SHP77 treated with DMSO at 0.1 percent for 48 hours (cell line): ENCODE data around the gene NCL.
"Not testable (repeated sequence)": the region's sequence is repeated elsewhere in the genome, so short reads cannot be mapped to it uniquely, and the experiment has no call there.

Experiments
- DNase-seq: peaks from one replicate; lab custom pipeline; 2025; lab: John Stamatoyannopoulos, UW

The NCL gene

GRCh38 chr2:231467613-231468530 is 3.6 kb upstream of the NCL start:
- DNase-seq, result no peak

- DNase-seq, result no peak
Observed at GRCh38 chr2:231467016-231467545, 2.8 kb upstream of the NCL start.

- peak; percentile 71 for DNase-seq
Observed at GRCh38 chr2:231464576-231465540, 574 bp upstream of the NCL start.

- no peak for DNase-seq
Observed at GRCh38 chr2:231462729-231463465, 1.4 kb downstream of the NCL start.

GRCh38 chr2:231461516-231461971 is 2.7 kb downstream of the NCL start:
- DNase-seq, result no peak

GRCh38 chr2:231460841-231461240 is 3.4 kb downstream of the NCL start:
- DNase-seq, result not testable (repeated sequence)

- DNase-seq, result no peak
Observed at GRCh38 chr2:231460073-231460835, 4.0 kb downstream of the NCL start.

GRCh38 chr2:231458368-231458767 is 5.9 kb downstream of the NCL start:
- DNase-seq, result no peak

- no peak for DNase-seq
Observed at GRCh38 chr2:231457101-231457500, 7.2 kb downstream of the NCL start.

GRCh38 chr2:231456295-231457004 is 7.8 kb downstream of the NCL start:
- no peak for DNase-seq

- DNase-seq, result no peak
Observed at GRCh38 chr2:231455890-231456289, 8.4 kb downstream of the NCL start.

GRCh38 chr2:231455222-231455621 is 9.1 kb downstream of the NCL start:
- no peak for DNase-seq

GRCh38 chr2:231454361-231454791 is 9.9 kb downstream of the NCL start:
- no peak for DNase-seq

- DNase-seq, result no peak
Observed at GRCh38 chr2:231452799-231453508, 11.3 kb downstream of the NCL start.

GRCh38 chr2:231450548-231450989 is 13.7 kb downstream of the NCL start:
- DNase-seq, result no peak

GRCh38 chr2:231449503-231450054 is 14.7 kb downstream of the NCL start:
- DNase-seq, result no peak

GRCh38 chr2:231436957-231437356 is 27.3 kb downstream of the NCL start:
- no peak for DNase-seq

- no peak for DNase-seq
Observed at GRCh38 chr2:231433990-231434389, 30.3 kb downstream of the NCL start.

- no peak for DNase-seq
Observed at GRCh38 chr2:231431606-231432005, 32.7 kb downstream of the NCL start.
